GM21786 (cell line): ENCODE measurements around the gene RBBP8.
"Not testable (repeated sequence)": the region's sequence is repeated elsewhere in the genome, so short reads cannot be mapped to it uniquely, and the experiment has no call there.

Experiments used
- ATAC-seq: cut with Tn5 transposase; IDR thresholded peaks from one replicate; pipeline ENCODE4 v1.9.1; 2021; ENCODE audit not compliant: unreplicated experiment

The RBBP8 gene

GRCh38 chr18:22933206-22933965 is at the start of gene RBBP8:
RBBP8 (plus strand) TSS chr18:22933328; CDS start chr18:22936852, 3,524 bp downstream.
- peak; percentile 63 for ATAC-seq

- no peak for ATAC-seq
Observed at GRCh38 chr18:22883827-22884226, 49.3 kb upstream of the RBBP8 start.

DNA sequence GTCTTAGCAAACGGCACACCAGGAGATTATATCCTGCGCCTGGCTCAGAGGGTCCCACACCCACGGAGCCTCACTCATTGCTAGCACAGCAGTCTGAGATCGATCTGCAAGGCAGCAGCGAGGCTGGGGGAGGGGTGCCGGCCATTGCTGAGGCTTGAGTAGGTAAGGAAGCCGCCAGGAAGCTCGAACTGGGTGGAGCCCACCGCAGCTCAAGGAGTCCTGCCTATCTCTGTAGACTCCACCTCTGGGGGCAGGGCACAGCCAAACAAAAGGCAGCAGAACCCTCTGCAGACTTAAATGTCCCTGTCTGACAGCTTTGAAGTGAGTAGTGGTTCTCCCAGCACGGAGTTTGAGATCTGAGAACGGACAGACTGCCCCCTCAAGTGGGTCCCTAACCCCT is 47.4 kb upstream of the RBBP8 start:
- ATAC-seq, result not testable (repeated sequence)

- no peak for ATAC-seq
Observed at GRCh38 chr18:22899421-22899820, 33.7 kb upstream of the RBBP8 start.

- ATAC-seq, result no peak
Observed at GRCh38 chr18:22900558-22901238, 32.4 kb upstream of the RBBP8 start.

DNA sequence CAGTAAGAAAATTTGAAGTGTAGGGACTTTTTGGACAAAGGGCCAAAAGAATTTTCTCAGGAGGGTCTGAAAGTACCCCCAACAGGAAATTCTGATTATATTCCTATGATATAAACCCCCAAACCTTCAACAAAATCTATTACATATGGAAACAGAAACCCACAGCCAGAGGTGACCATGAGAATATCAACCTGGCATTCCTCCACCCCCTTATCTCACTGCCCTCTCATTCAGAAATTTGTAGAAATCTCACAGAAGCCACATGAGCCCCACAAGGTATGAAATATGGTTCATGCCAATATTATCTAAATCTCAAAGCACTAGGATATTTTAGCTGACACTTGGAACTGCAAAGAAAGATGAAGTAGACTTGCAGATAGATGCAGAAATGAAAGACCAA is 31.0 kb upstream of the RBBP8 start:
- ATAC-seq, result no peak

DNA sequence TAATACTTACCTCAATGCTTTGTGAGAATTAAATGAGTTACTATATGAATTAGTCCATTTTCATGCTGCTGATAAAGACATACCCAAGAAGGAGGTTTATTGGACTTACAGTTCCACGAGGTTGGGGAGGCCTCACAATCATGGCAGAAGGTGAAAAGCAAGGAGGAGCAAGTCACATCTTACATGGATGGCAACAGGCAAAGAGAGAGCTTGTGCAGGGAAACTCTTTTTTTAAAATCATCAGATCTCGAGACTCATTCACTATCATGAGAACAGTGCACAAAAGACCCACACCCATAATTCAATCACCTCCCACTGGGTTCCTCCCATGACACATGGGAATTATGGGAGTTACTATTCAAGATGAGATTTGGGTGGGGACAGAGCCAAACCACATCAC is 29.9 kb upstream of the RBBP8 start:
- not testable (repeated sequence) for ATAC-seq

GRCh38 chr18:22912149-22912548 is 21.0 kb upstream of the RBBP8 start:
- ATAC-seq, result no peak

DNA sequence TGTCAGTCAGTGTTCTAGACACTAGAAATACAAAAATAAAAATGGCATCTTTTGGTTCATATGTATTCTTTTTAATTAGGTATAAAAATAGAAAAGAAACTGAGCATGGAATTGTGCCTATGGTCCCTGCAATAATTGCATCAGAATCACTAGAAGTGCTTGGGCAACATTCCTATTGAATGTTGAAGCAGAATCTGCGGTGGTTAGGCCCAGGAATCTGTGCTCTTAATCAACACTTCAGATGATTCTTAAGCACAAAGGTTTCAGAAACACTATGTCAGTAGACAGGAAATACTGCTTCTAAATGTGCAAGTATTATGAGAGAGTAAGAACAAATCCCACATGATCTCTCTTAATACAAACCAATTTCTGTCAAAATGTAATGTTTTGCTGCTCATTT is 20.3 kb upstream of the RBBP8 start:
- ATAC-seq, result no peak

GRCh38 chr18:22913861-22914260 is 19.3 kb upstream of the RBBP8 start:
- no peak for ATAC-seq

GRCh38 chr18:22914633-22915032 is 18.5 kb upstream of the RBBP8 start:
- no peak for ATAC-seq

GRCh38 chr18:22915337-22915736 is 17.8 kb upstream of the RBBP8 start:
- no peak for ATAC-seq

GRCh38 chr18:22921772-22922171 is 11.4 kb upstream of the RBBP8 start:
- ATAC-seq, result no peak

GRCh38 chr18:22924589-22924988 is 8.5 kb upstream of the RBBP8 start:
- no peak for ATAC-seq

GRCh38 chr18:22926454-22926853 is 6.7 kb upstream of the RBBP8 start:
- no peak for ATAC-seq

GRCh38 chr18:22928339-22928738 is 4.8 kb upstream of the RBBP8 start:
- ATAC-seq, result no peak

GRCh38 chr18:22930089-22930713 is 2.9 kb upstream of the RBBP8 start:
- peak; percentile 36 for ATAC-seq

DNA sequence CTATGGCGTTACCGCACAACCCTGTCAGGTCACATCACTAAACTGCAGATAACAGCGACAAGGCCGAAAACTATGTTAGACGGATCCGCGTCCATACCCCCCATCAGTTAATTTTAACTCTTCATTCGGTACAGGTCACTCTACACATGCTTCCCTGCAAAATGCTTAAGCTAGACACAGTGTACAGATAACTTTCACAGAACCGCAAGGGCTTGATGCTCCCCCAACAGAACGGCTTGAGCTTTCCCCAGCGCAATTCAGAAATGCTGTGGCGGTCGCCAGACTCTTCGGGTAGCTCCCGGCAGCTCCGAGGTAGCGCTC is 283 bp upstream of the RBBP8 start:
- peak; percentile 22 for ATAC-seq

GRCh38 chr18:22933966-22934423 is 867 bp downstream of the RBBP8 start:
- ATAC-seq, result peak; percentile 18

DNA sequence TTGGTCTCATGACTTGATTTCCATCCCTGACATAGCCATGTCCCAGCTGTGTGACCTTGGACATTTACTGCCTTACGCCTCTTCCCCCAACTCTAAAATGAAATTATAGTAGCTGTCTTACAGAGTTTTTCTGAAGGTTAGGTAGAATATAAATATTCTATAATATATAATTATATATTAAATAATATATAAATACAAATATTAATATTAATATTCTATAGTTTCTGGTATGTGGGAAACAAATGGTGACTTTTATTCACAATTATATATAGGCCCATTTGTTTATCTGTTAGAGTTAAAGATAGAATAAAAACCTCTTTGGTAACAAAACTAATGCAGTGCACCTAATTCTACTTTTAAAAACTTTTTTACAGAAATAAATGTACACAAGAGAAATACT is 1.7 kb downstream of the RBBP8 start:
- no peak for ATAC-seq

- ATAC-seq, result no peak
Observed at GRCh38 chr18:22935431-22935830, 2.3 kb downstream of the RBBP8 start.

- ATAC-seq, result no peak
Observed at GRCh38 chr18:22936515-22936914, 3.4 kb downstream of the RBBP8 start.
